Urinary bladder (tissue), 4 donors: ENCODE data around the gene UCHL3. TPM values are rescaled to one million over a fixed set of nuclear protein-coding genes. Genes with fewer than 3 reads are reported as not detected.

ENCODE experiments used
- DNase-seq: peaks from one replicate; pipeline ENCODE4 v3.0.0-alpha.2; 2015; ENCODE audit errors: extremely low spot score
- H3K27ac ChIP-seq: one replicate; pipeline ENCODE4 v1.5.1; 2013; ENCODE audit warnings: low read depth, mild to moderate bottlenecking, moderate library complexity
- H3K36me3 ChIP-seq: one replicate; pipeline ENCODE4 v1.6.1; 2013; ENCODE audit warnings: mild to moderate bottlenecking, moderate library complexity; ENCODE audit not compliant: insufficient read depth
- H3K4me1 ChIP-seq: one replicate; pipeline ENCODE4 v1.6.1; 2013; ENCODE audit warnings: mild to moderate bottlenecking, moderate library complexity; ENCODE audit not compliant: insufficient read depth
- H3K4me3 ChIP-seq: one replicate; pipeline ENCODE4 v1.5.1; 2013; ENCODE audit warnings: low read depth, low read length
- WGBS: extraction: QIAGEN DNeasy Blood & Tissue Kit; methylation state at CpG from one replicate; pipeline ENCODE4 v1.1.7; 2013; 5-methylcytosine and 5-hydroxymethylcytosine counted together
- polyA plus RNA-seq: library from polyadenylated mRNA; stranded (reverse); fragments of 200-250 nt; gene quantifications from one replicate; pipeline ENCODE4 v1.2.3, GENCODE V29; 2013
- total RNA-seq: library from RNA; depleted of rRNA; stranded (reverse); fragments of >200 nt; gene quantifications from one replicate; pipeline ENCODE4 v1.2.3, GENCODE V29; 2014
- donor health status: healthy with polysubstance abuse.
- donor health status: healthy.

The UCHL3 gene
- total RNA-seq = 37.2 TPM
- polyA plus RNA-seq = 25.7 TPM

GRCh38 chr13:75549262-75550158 lies at the start of gene UCHL3:
Gene UCHL3 (plus strand): TSS chr13:75549791. CDS start chr13:75549821, 30 bp downstream.
- H3K27ac ChIP-seq = peak within 1 kb of the TSS; percentile 72
- WGBS = under 1% methylated on average over 74 of the region's 74 CpGs
- no peaks in the 10 kb centered on the region for H3K36me3 ChIP-seq
- no peaks in the 10 kb centered on the region for H3K4me1 ChIP-seq
- DNase-seq = peak; percentile 89
- peak within 1 kb of the TSS; percentile 80 for H3K4me3 ChIP-seq

GRCh38 chr13:75505327-75505726 lies 44.3 kb upstream of the UCHL3 start:
- DNase-seq = no peak
- H3K27ac ChIP-seq = no peak overlapping the region
- WGBS = 80% methylated on average over 3 of the region's 3 CpGs

GRCh38 chr13:75506018-75506417 lies 43.6 kb upstream of the UCHL3 start:
- WGBS = 79% methylated on average over 1 of the region's 1 CpG

More at GRCh38 chr13:75505327-75505726, 44.3 kb upstream of the UCHL3 start:
- Histone ChIP-seq H3K4me1 (no peaks in the 10 kb centered on the region), H3K36me3 (no peaks in the 10 kb centered on the region), H3K4me3 (no peak overlapping the region)

DNA sequence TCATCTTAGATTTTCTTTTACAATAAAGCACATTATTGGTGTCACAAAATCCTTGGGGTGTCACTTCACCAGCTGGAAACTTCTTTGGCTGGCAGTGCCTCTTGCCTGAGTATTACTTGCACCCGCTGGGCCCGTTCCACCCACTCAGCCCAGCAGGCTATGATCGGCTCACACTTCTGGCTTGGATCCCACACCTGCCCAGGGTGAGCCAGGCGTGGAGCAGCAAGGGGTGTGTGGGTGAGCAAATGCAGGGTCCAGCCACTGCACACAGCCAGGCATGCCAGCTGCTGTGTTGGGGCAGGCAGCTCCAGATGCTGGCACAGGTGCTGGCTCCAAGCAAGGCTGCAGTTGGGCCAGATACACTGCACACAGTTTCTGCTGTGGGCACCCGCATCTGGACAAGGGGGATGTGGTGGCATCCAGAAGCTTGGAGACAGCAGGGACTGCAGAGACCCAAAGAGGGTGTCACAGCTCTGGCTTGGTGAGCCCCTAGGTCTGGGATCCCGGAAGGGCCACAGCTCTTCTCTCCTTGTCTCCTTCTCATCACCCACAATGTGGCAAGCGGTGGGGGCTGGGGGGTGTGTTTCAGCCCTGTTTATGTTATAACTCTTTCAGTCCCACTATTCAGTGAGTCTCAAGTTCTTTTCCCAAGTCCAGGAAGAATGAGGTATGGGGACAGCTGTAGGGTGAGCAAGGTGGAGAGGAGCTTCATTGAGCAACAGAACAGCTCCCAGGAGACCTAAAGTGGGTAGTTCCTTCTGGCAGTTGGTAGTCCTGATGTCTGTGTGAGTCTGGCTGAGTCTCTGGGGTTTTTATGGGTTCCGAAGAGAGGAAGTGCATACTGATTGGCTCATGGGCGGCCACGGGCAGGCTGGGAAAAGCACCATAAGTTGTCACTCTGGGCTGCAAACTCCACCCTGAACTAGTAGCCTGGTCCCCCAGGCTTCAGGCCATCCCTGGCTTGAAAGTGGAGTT lies 42.3 kb upstream of the UCHL3 start:
- WGBS = 89% methylated on average over 10 of the region's 10 CpGs
- Histone ChIP-seq H3K27ac (no peak overlapping the region), H3K4me3 (no peak overlapping the region), H3K4me1 (no peaks in the 10 kb centered on the region), H3K36me3 (no peaks in the 10 kb centered on the region)
- no peak for DNase-seq

More at GRCh38 chr13:75506018-75506417, 43.6 kb upstream of the UCHL3 start:
- Histone ChIP-seq H3K4me1 (no peaks in the 10 kb centered on the region), H3K27ac (no peak overlapping the region), H3K4me3 (no peak overlapping the region), H3K36me3 (no peaks in the 10 kb centered on the region)
- no peak for DNase-seq

GRCh38 chr13:75508002-75508548 lies 41.5 kb upstream of the UCHL3 start:
- no peaks in the 10 kb centered on the region for H3K4me1 ChIP-seq
- H3K4me3 ChIP-seq = no peak overlapping the region
- no peak overlapping the region for H3K27ac ChIP-seq
- no peak for DNase-seq
- 90% methylated on average over 6 of the region's 6 CpGs for WGBS
- H3K36me3 ChIP-seq = no peaks in the 10 kb centered on the region

GRCh38 chr13:75511051-75511625 lies 38.5 kb upstream of the UCHL3 start:
- 60% methylated on average over 3 of the region's 3 CpGs for WGBS
- Histone ChIP-seq H3K4me1 (no peaks in the 10 kb centered on the region), H3K4me3 (no peak overlapping the region), H3K36me3 (no peaks in the 10 kb centered on the region), H3K27ac (no peak overlapping the region)
- no peak for DNase-seq

GRCh38 chr13:75512253-75512652 lies 37.3 kb upstream of the UCHL3 start:
- Histone ChIP-seq H3K4me3 (no peak overlapping the region), H3K27ac (no peak overlapping the region), H3K36me3 (no peaks in the 10 kb centered on the region), H3K4me1 (no peaks in the 10 kb centered on the region)
- 75% methylated on average over 3 of the region's 3 CpGs for WGBS
- DNase-seq = no peak

DNA sequence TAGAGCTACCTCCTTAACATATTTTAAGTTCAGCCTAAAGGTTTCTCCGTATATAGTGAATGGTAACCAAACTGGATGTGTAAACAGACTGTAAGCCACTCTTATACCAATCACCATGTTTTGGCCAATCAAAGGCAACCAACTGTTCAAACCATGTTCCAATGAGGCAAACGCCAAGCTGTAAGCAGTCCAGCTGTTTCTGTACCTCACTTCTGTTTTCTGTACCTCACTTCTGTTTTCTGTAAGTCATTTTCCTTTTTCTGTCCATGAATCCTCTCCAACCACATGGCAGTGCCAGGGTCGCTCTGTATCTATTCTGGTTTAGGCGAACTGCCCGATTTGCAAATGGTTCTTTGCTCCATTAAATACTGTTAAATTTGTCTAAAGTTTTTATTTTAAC lies 36.3 kb upstream of the UCHL3 start:
- H3K4me1 ChIP-seq = no peaks in the 10 kb centered on the region
- no peaks in the 10 kb centered on the region for H3K36me3 ChIP-seq
- no peak overlapping the region for H3K4me3 ChIP-seq
- WGBS = 90% methylated on average over 5 of the region's 5 CpGs
- DNase-seq = no peak
- no peak overlapping the region for H3K27ac ChIP-seq

DNA sequence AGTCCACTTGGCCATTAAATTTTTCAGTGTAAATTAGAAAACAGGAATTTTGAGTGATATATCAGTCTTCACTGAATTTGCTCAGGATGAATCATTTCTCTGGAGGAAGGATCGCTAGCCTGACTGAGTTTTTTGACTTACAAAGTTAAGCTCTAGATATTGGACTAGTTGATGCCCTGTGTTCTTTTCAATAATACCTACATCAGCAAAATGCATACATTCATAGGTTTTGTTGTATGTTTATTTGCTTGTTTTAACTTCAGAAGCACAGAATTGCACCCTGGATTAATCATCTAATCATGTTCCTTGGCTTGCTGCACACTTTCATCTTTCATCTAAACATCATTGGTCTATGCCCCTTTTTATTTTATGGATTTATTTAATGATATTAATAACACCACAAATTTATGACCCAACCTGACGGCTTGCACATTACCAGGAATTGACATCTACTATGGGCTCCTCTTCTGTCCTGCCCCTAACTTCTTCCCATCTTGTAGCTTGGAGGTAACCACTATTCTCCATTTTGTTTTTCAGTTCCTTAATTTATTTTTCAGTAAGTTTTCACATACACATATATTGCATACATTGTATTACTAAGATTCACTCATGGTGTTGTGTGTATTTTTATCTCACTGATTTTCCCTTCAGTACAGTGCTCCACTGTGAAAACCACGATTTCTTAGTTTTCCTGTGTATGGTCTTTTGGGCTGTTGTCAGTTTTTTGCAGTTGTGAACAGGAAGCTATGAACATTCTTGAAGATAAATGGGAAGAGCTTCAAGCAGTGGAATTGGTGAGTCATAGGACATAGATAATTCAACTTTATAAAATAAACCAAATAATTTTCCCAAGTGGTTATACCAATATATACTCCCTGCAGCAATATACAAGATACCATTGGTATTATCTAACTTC lies 35.3 kb upstream of the UCHL3 start:
- 82% methylated on average over 3 of the region's 3 CpGs for WGBS
- H3K27ac ChIP-seq = no peak overlapping the region
- no peak for DNase-seq

DNA sequence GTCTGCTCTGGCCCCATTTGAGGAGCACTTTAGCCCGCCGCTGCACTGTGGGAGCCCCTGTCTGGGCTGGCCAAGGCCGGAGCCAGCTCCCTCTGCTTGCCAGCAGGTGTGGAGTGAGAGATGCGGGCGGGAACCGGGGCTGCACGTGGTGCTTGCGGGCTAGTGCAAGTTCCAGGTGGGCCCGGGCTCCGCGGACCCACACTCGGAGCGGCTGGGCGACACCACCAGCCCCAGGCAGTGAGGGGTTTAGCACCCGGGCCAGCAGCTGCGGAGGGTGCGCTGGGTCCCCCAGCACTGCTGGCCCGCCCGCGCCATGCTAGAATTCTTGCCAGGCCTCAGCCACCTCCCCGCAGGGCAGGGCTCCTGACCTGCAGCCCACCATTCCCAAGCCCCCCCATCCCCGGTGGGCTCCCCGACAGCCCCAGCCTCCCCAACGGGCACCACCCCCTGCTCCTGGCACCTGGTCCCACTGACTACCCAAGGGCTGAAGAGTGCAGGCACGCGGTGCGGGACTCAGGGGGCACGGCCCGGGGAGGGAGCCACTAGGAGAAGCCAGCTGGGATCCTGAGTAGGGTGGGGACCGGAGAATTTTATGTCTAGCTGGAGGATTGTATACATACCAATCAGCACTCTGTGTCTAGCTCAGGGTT lies 31.0 kb upstream of the UCHL3 start:
- no peaks in the 10 kb centered on the region for H3K4me1 ChIP-seq
- 95% methylated on average over 30 of the region's 30 CpGs for WGBS
- no peak overlapping the region for H3K27ac ChIP-seq
- DNase-seq = no peak
- H3K4me3 ChIP-seq = no peak overlapping the region
- no peaks in the 10 kb centered on the region for H3K36me3 ChIP-seq

More for the DNA sequence above, 35.3 kb upstream of the UCHL3 start:
- Histone ChIP-seq H3K36me3 (no peaks in the 10 kb centered on the region), H3K4me1 (no peaks in the 10 kb centered on the region), H3K4me3 (no peak overlapping the region)

DNA sequence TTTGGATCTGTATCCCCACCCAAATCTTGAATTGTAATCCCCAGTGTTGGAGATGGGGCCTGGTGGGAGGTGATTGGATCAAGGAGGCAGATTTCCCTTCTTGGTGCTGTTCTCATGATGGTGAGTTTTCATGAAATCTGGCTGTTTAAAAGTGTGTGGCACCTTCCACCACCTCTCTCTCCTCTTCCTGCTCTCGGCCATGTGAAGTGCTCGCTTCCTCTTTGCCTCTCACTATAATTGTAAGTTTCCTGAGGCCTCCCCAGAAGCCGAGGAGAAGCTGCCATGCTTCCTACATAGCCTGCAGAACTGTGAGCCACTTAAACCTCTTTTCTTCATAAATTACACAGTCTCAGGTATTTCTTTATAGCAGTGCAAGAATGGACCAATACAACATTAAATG lies 27.6 kb upstream of the UCHL3 start:
- Histone ChIP-seq H3K4me1 (no peaks in the 10 kb centered on the region), H3K4me3 (no peak overlapping the region), H3K36me3 (no peaks in the 10 kb centered on the region), H3K27ac (no peak overlapping the region)
- WGBS = 93% methylated on average over 3 of the region's 3 CpGs
- no peak for DNase-seq

- H3K27ac ChIP-seq = no peak overlapping the region
- H3K4me1 ChIP-seq = no peaks in the 10 kb centered on the region
- no peak overlapping the region for H3K4me3 ChIP-seq
- DNase-seq = no peak
- no peaks in the 10 kb centered on the region for H3K36me3 ChIP-seq
Observed at GRCh38 chr13:75530549-75530961, 19.0 kb upstream of the UCHL3 start.
